Parathyroid adenoma (tissue), 2 donors: Measurements from ENCODE around the gene FXYD1.

Experiments
- H2AFZ ChIP-seq: fragments of 300-600 bp; sonication (generic); one replicate; pipeline ENCODE4 v1.7.0; 2017; ENCODE audit warnings: antibody characterized with exemption, mild to moderate bottlenecking
- H3K27ac ChIP-seq: fragments of 300-600 bp; sonication (generic); one replicate; pipeline ENCODE4 v1.7.0; 2017
- H3K27me3 ChIP-seq: fragments of 300-600 bp; sonication (generic); one replicate; pipeline ENCODE4 v1.7.0; 2017; ENCODE audit warnings: low read length; ENCODE audit not compliant: control insufficient read depth, insufficient read depth
- H3K36me3 ChIP-seq: fragments of 300-600 bp; sonication (generic); one replicate; pipeline ENCODE4 v1.7.0; 2017; ENCODE audit warnings: low read length; ENCODE audit not compliant: control insufficient read depth, insufficient read depth
- H3K4me1 ChIP-seq: fragments of 300-600 bp; sonication (generic); one replicate; pipeline ENCODE4 v1.7.0; 2017; ENCODE audit warnings: control low read depth
- H3K4me2 ChIP-seq: fragments of 300-600 bp; sonication (generic); one replicate; pipeline ENCODE4 v1.7.0; 2017; ENCODE audit warnings: low read length
- H3K4me3 ChIP-seq: fragments of 300-600 bp; sonication (generic); one replicate; pipeline ENCODE4 v1.7.0; 2017; ENCODE audit warnings: low read depth, low read length
- H3K79me2 ChIP-seq: fragments of 300-600 bp; sonication (generic); one replicate; pipeline ENCODE4 v1.7.0; 2017; ENCODE audit warnings: control low read depth
- H3K9ac ChIP-seq: fragments of 300-600 bp; sonication (generic); one replicate; pipeline ENCODE4 v1.7.0; 2017; ENCODE audit warnings: mild to moderate bottlenecking
- H3K9me3 ChIP-seq: fragments of 300-600 bp; sonication (generic); one replicate; pipeline ENCODE4 v1.7.0; 2017; ENCODE audit warnings: low read length; ENCODE audit not compliant: control insufficient read depth
- CTCF ChIP-seq: fragments of 300-600 bp; sonication (generic); IDR thresholded peaks from one replicate; pipeline ENCODE4 v1.7.0; 2017; ENCODE audit warnings: antibody characterized with exemption, mild to moderate bottlenecking
- donor health status: primary hyperparathyroidism.

The FXYD1 gene

GRCh38 chr19:35155441-35155840, 16.8 kb downstream of the FXYD1 start:
- no peak overlapping the region for H3K27ac ChIP-seq
- no peaks in the 10 kb centered on the region for H3K79me2 ChIP-seq
- no peaks in the 10 kb centered on the region for H3K9me3 ChIP-seq
- no peak for TF ChIP-seq CTCF
- H3K27me3 ChIP-seq: peaks cover 3% of the 10 kb centered on the region
- H3K36me3 ChIP-seq: no peaks in the 10 kb centered on the region
- H3K4me3 ChIP-seq: peak overlapping the region; percentile 62
- H3K9ac ChIP-seq: no peak overlapping the region
- H2AFZ ChIP-seq: no peak overlapping the region
- peaks cover 4% of the 10 kb centered on the region for H3K4me1 ChIP-seq
- peak overlapping the region; percentile 70 for H3K4me2 ChIP-seq

DNA sequence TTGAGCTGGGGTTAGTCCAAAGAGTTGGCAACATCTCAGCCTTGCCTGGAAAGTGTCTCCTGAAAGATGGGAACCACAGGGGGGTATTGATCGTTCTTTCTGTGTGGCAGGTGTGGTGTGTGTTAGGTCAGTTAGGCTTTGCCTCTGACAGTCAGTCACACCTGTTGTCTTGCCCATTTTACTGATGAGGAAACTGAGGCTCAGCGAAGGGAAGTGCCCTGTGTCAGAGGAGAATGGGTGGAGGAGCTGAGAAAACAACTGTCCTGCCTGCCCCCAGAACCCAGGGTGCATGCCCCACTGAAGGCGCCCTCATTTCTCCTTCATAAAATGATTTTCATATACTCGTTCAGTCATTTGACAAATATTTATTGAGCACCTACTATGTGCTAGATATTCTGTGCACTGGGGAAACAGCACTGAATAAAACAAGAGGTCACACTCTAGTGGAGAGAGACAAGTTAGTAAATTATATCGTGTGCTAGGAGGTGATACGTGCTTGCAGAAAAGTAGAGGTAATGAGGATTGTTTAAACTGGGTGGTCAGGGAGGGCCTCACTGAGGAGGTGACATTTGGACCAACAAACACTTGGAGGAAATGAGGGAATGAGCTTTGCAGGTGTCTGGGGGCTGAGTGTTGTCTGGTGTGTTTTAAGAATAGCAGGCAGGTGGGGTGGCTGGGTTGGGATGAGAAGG, 17.5 kb downstream of the FXYD1 start:
- H3K9ac ChIP-seq: no peak overlapping the region
- peaks cover 3% of the 10 kb centered on the region for H3K27me3 ChIP-seq
- no peaks in the 10 kb centered on the region for H3K9me3 ChIP-seq
- no peaks in the 10 kb centered on the region for H3K79me2 ChIP-seq
- no peak for TF ChIP-seq CTCF
- no peak overlapping the region for H2AFZ ChIP-seq
- peaks cover 4% of the 10 kb centered on the region for H3K4me1 ChIP-seq
- no peak overlapping the region for H3K4me2 ChIP-seq
- H3K4me3 ChIP-seq: no peak overlapping the region
- H3K27ac ChIP-seq: no peak overlapping the region
- H3K36me3 ChIP-seq: no peaks in the 10 kb centered on the region

- H2AFZ ChIP-seq: no peak overlapping the region
- H3K9ac ChIP-seq: no peak overlapping the region
- no peaks in the 10 kb centered on the region for H3K36me3 ChIP-seq
- H3K4me3 ChIP-seq: no peak overlapping the region
- H3K9me3 ChIP-seq: no peaks in the 10 kb centered on the region
- H3K79me2 ChIP-seq: no peaks in the 10 kb centered on the region
- TF ChIP-seq CTCF: no peak
- no peak overlapping the region for H3K27ac ChIP-seq
- peaks cover 4% of the 10 kb centered on the region for H3K4me1 ChIP-seq
- peaks cover 3% of the 10 kb centered on the region for H3K27me3 ChIP-seq
- H3K4me2 ChIP-seq: no peak overlapping the region
Observed at GRCh38 chr19:35156673-35157014, 18.0 kb downstream of the FXYD1 start.

GRCh38 chr19:35157431-35157830, 18.8 kb downstream of the FXYD1 start:
- Histone ChIP-seq H3K4me3 (no peak overlapping the region), H3K27me3 (peaks cover 3% of the 10 kb centered on the region), H3K4me2 (no peak overlapping the region), H3K36me3 (no peaks in the 10 kb centered on the region), H3K79me2 (no peaks in the 10 kb centered on the region), H3K4me1 (peaks cover 4% of the 10 kb centered on the region), H2AFZ (no peak overlapping the region), H3K9ac (no peak overlapping the region), H3K9me3 (no peaks in the 10 kb centered on the region), H3K27ac (no peak overlapping the region)
- TF ChIP-seq CTCF: no peak

- no peak overlapping the region for H2AFZ ChIP-seq
- H3K9ac ChIP-seq: no peak overlapping the region
- H3K36me3 ChIP-seq: no peaks in the 10 kb centered on the region
- H3K79me2 ChIP-seq: no peaks in the 10 kb centered on the region
- H3K4me1 ChIP-seq: no peaks in the 10 kb centered on the region
- no peak for TF ChIP-seq CTCF
- peaks cover 3% of the 10 kb centered on the region for H3K27me3 ChIP-seq
- H3K4me2 ChIP-seq: no peak overlapping the region
- H3K4me3 ChIP-seq: no peak overlapping the region
- H3K27ac ChIP-seq: no peak overlapping the region
- H3K9me3 ChIP-seq: no peaks in the 10 kb centered on the region
Observed at GRCh38 chr19:35159606-35160005, 21.0 kb downstream of the FXYD1 start.
